Measurements from ENCODE around the gene EPC2. TPM values are rescaled to one million over a fixed set of nuclear protein-coding genes. Genes with fewer than 3 reads are reported as not detected.

The EPC2 gene
- total and polyA plus RNA-seq, 2 of the 8 experiments (the other 6 are each of a cell fraction or from before 2014, with no cell fraction given), result 16.1 to 25.7 TPM

- TF ChIP-seq NANOG (IDR thresholded peaks at IDR 0.05; ENCODE audit: insufficient read depth, low read depth, low read length, poor library complexity, severe bottlenecking) (no peak), KDM5A (IDR thresholded peaks at IDR 0.05; ENCODE audit: low read length) (no peak), POLR2AphosphoS5 (IDR thresholded peaks at IDR 0.05; ENCODE audit: low read depth, low read length) (no peak)
Observed at GRCh38 chr2:148794558-148794957, 150.0 kb downstream of the EPC2 start (continued).

Measured in H1 (cell line).